PC-3 (cell line): ENCODE results near the gene POU4F3.

Source experiments
- EZH2 ChIP-seq: fragments of 300-600 bp; sonication (generic); IDR thresholded peaks from one replicate; pipeline ENCODE4 v1.6.1; 2017; ENCODE audit warnings: antibody characterized with exemption, mild to moderate bottlenecking, low read length; ENCODE audit not compliant: unreplicated experiment
- EZH2phosphoT487 ChIP-seq: fragments of 300-600 bp; sonication (generic); IDR thresholded peaks from 2 replicates; pipeline ENCODE4 v1.6.1; 2018; ENCODE audit warnings: mild to moderate bottlenecking, antibody characterized with exemption, low read length, borderline replicate concordance
- TF ChIP-seq, protein P1 (sequence below): fragments of 300-600 bp; sonication (generic); conservative IDR thresholded peaks from 2 replicates; pipeline ENCODE4 v1.5.1; 2017; ENCODE audit warnings: antibody characterized with exemption, low read depth, mild to moderate bottlenecking, low read length

GRCh38 chr5:146369691-146370090 lies 31.1 kb downstream of the POU4F3 start:
- TF ChIP-seq, protein P1, sequence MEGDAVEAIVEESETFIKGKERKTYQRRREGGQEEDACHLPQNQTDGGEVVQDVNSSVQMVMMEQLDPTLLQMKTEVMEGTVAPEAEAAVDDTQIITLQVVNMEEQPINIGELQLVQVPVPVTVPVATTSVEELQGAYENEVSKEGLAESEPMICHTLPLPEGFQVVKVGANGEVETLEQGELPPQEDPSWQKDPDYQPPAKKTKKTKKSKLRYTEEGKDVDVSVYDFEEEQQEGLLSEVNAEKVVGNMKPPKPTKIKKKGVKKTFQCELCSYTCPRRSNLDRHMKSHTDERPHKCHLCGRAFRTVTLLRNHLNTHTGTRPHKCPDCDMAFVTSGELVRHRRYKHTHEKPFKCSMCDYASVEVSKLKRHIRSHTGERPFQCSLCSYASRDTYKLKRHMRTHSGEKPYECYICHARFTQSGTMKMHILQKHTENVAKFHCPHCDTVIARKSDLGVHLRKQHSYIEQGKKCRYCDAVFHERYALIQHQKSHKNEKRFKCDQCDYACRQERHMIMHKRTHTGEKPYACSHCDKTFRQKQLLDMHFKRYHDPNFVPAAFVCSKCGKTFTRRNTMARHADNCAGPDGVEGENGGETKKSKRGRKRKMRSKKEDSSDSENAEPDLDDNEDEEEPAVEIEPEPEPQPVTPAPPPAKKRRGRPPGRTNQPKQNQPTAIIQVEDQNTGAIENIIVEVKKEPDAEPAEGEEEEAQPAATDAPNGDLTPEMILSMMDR: no peak
- no peak for TF ChIP-seq EZH2
- TF ChIP-seq EZH2phosphoT487: no peak
